ENCODE measurements around the gene DDX31. TPM values are rescaled to one million over a fixed set of nuclear protein-coding genes. Genes with fewer than 3 reads are reported as not detected.
A peak's percentile ranks its signal among the peaks of the same experiment; 100 is the strongest.
"Not testable (repeated sequence)": the region's sequence is repeated elsewhere in the genome, so short reads cannot be mapped to it uniquely, and the experiment has no call there.

DDX31 gene
- total and polyA plus RNA-seq, 9 donors: 9.7 to 19.6 (median 14.1) TPM

DNA sequence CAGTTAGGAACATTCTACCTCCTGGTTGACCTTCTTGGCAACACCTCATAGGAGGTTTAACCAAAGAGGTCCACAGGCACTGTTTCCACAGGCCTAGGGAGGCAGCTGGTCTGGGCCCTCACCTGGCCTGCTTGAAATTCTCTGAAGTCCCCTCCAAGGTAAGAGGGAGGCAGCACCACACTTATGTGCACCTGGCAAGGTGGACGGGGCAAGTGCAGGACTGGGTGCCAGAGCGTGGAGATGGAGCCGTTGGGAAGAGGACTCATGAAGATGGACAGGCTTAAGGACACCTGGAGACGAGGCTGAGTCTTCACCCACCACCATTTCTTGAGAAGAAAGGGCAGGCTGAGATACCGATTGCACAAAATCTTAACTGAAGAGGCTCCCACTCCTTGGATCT lies 94.0 kb downstream of the DDX31 start:
- intact Hi-C loops (cut with DNase I): loop anchor here in 2 of 4 donors (10.0 kb wide), 1 partner anchor 71 kb away; no protein-coding TSS in a partner anchor
- TF ChIP-seq, protein P1, sequence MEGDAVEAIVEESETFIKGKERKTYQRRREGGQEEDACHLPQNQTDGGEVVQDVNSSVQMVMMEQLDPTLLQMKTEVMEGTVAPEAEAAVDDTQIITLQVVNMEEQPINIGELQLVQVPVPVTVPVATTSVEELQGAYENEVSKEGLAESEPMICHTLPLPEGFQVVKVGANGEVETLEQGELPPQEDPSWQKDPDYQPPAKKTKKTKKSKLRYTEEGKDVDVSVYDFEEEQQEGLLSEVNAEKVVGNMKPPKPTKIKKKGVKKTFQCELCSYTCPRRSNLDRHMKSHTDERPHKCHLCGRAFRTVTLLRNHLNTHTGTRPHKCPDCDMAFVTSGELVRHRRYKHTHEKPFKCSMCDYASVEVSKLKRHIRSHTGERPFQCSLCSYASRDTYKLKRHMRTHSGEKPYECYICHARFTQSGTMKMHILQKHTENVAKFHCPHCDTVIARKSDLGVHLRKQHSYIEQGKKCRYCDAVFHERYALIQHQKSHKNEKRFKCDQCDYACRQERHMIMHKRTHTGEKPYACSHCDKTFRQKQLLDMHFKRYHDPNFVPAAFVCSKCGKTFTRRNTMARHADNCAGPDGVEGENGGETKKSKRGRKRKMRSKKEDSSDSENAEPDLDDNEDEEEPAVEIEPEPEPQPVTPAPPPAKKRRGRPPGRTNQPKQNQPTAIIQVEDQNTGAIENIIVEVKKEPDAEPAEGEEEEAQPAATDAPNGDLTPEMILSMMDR (IDR thresholded peaks at IDR 0.05): no peak
- TF ChIP-seq EP300 (IDR thresholded peaks at IDR 0.05): no peak
- TF ChIP-seq POLR2A (IDR thresholded peaks at IDR 0.05): no peak
- DNase-seq: no peak
- H3K27ac ChIP-seq: no peak overlapping the region
- H3K4me1 ChIP-seq (ENCODE audit: insufficient read depth): no peaks in the 10 kb centered on the region
- H3K4me3 ChIP-seq: no peak overlapping the region
- H3K9me3 ChIP-seq: no peaks in the 10 kb centered on the region
- peaks cover 11% of the 10 kb centered on the region for H3K27me3 ChIP-seq
- H3K36me3 ChIP-seq: no peaks in the 10 kb centered on the region
- 69 to 75% (median 74%) methylated on average over 5 of the region's 5 CpGs for WGBS, 3 donors

DNA sequence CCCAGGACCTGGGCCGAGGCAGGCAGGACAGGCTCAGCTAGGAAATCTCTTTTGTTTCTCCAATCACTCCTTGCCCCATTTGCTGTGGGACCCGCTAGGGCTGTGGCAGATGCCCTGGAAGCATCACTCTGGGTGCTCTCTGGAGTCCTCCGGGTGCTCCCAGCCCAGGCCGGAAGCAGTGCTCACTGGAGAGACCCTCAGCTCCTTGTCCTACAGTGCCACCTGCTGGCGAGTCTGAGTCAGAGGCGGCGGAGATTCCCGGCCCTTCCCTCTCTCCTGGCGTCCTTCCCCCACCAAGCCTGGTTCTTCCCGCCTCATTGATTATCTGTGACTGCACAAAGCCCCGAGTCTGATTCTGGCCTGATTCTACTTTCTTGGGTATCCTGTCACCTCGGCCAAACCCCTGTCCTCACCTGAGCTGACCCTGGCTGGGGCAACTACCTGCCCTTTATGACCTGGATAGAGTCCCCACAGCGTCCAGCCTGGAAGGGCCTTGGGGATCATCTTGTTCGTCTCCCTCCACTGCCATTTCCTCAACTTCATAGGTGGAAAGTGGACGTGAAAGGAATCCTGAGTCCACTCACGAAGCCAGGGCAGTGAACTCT lies 94.7 kb downstream of the DDX31 start:
- TF ChIP-seq, protein P1 (IDR thresholded peaks at IDR 0.05): peak in 1 of 3 donors; percentile 11
- no peak for TF ChIP-seq EP300 (IDR thresholded peaks at IDR 0.05)
- intact Hi-C loops (cut with DNase I): loop anchor here in 2 of 4 donors (10.0 kb wide), 1 partner anchor 70 kb away; no protein-coding TSS in a partner anchor
- Histone ChIP-seq H3K27me3 (peaks cover 4% of the 10 kb centered on the region), H3K4me1 (ENCODE audit: insufficient read depth) (no peaks in the 10 kb centered on the region), H3K36me3 (no peaks in the 10 kb centered on the region), H3K9me3 (no peaks in the 10 kb centered on the region), H3K27ac (no peak overlapping the region), H3K4me3 (no peak overlapping the region)
- DNase-seq: peak in 4 of 5 donors; percentile 21 to 73 (median 44)
- WGBS, 3 donors: 9 to 12% (median 10%) methylated on average over 16 of the region's 16 CpGs

DNA sequence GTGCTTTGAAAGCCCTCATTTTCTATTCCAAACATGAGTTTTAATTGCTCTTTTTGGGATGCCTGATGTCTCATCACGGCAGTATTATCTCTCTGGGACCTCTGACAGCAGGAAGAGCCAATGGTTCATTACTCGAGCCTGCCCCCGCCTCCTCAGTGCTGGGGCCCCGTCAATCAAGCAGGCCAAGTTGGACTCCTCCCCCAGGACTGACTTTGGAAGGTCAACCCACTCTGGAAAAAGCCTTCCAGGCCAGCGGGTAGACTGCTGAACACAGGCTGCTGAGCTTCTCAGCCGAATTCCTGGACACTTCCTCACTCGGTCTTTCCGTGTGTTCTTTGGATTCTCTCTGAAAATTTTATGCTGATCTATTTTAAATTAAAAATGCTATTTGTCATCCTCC lies 96.9 kb downstream of the DDX31 start:
- 8 to 16% (median 11%) methylated on average over 8 of the region's 8 CpGs for WGBS, 3 donors
- Histone ChIP-seq H3K27me3 (no peaks in the 10 kb centered on the region), H3K4me1 (ENCODE audit: insufficient read depth) (no peaks in the 10 kb centered on the region), H3K9me3 (no peaks in the 10 kb centered on the region), H3K4me3 (no peak overlapping the region), H3K27ac (no peak overlapping the region), H3K36me3 (no peaks in the 10 kb centered on the region)
- intact Hi-C loops (cut with DNase I): loop anchor here in 2 of 4 donors (10.0 kb wide), 1 partner anchor 68 kb away; no protein-coding TSS in a partner anchor
- DNase-seq: no peak
- TF ChIP-seq, protein P1 (IDR thresholded peaks at IDR 0.05): no peak
- TF ChIP-seq EP300 (IDR thresholded peaks at IDR 0.05) (no peak), POLR2A (IDR thresholded peaks at IDR 0.05) (no peak)

DNA sequence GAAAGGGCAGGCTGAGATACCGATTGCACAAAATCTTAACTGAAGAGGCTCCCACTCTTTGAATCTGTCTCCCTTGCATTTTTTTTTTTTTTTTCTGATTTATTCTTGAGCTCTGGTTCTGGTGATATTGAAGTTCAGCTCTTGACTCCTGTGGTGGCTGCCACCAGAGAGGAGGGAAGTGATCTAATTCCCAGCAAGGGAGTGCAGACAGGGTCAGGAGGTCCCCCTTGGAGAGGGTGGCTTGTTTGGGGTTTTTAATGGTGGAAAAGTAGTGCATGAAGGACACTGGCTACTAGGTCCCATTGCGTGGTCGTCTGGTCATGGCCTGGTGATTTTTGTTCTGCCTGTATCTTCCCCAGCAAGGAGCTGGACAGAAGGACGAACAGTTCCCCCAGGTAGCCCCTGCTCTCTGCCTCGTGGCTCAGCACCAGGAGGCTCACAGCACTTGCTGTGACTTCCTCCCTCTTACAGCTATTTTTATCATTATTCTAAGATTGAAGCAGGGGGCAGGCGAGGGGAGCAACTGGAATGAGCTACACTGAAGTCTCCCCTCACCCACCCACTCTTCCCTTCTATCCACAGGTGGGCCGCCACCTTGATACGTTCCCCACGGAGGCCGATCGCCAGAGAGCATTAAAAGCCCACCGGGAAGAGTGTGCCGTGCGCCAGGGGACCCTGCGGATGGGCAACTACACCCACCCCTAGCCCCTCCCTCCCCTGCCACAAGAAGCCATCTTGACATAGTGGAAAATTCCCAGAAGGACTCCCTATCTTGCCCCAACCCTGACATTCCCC lies 97.8 kb downstream of the DDX31 start:
- 73 to 75% (median 73%) methylated on average over 15 of the region's 15 CpGs for WGBS, 3 donors
- H3K27ac ChIP-seq: no peak overlapping the region
- no peaks in the 10 kb centered on the region for H3K27me3 ChIP-seq
- H3K4me3 ChIP-seq: no peak overlapping the region
- no peak for DNase-seq
- intact Hi-C loops (cut with DNase I): loop anchor here in 2 of 4 donors (10.0 kb wide), 1 partner anchor 67 kb away; no protein-coding TSS in a partner anchor
- no peaks in the 10 kb centered on the region for H3K9me3 ChIP-seq
- H3K4me1 ChIP-seq (ENCODE audit: insufficient read depth): no peaks in the 10 kb centered on the region
- TF ChIP-seq POLR2A (IDR thresholded peaks at IDR 0.05) (no peak), EP300 (IDR thresholded peaks at IDR 0.05) (no peak)
- TF ChIP-seq, protein P1 (IDR thresholded peaks at IDR 0.05): no peak
- H3K36me3 ChIP-seq: no peaks in the 10 kb centered on the region

DNA sequence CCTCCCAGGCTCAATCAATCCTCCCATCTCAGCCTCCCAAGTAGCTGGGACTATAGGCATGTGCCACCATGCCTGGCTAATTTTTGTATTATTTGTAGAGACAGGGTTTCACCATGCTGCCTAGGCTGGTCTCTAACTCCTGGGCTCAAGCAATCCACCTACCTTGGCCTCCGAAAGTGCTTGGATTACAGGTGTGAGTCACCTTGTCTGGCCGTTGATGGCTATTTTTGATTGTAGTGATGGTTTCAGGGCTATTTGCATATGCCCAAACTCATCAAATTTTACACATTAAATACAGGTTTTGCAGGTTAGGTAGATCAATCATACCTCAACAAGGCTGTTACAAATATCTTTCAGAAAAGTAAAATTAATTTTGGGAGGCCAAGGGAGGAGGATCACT lies 101.0 kb downstream of the DDX31 start:
- H3K4me1 ChIP-seq (ENCODE audit: insufficient read depth); H3K27me3 ChIP-seq; intact Hi-C loops (cut with DNase I); H3K9me3 ChIP-seq; H3K27ac ChIP-seq; H3K36me3 ChIP-seq; H3K4me3 ChIP-seq; DNase-seq: not testable (repeated sequence)
- 76 to 91% (median 89%) methylated on average over 2 of the region's 2 CpGs for WGBS, 3 donors
